Trophoblast cell (in vitro differentiated cells and primary cell): ENCODE data around the gene INCA1.

Experiments
- DNase-seq, 2 donors: peaks; one replicate each; pipeline ENCODE4 v3.0.0-alpha.2; 2016
- H2AFZ ChIP-seq: 2 replicates; pipeline ENCODE4 v1.6.1; 2013; ENCODE audit warnings: low read length, moderate library complexity, mild to moderate bottlenecking; ENCODE audit not compliant: insufficient read depth, poor library complexity
- H2AK5ac ChIP-seq: 2 replicates; pipeline ENCODE4 v1.6.1; 2013; ENCODE audit warnings: mild to moderate bottlenecking, low read length
- H2BK120ac ChIP-seq: 2 replicates; pipeline ENCODE4 v1.6.1; 2013; ENCODE audit warnings: low read length, mild to moderate bottlenecking, moderate library complexity; ENCODE audit not compliant: insufficient read depth, poor library complexity
- H2BK12ac ChIP-seq: 2 replicates; pipeline ENCODE4 v1.6.1; 2013; ENCODE audit warnings: mild to moderate bottlenecking, low read length, moderate library complexity
- H2BK5ac ChIP-seq: 2 replicates; pipeline ENCODE4 v1.6.1; 2013; ENCODE audit warnings: low read length, low read depth, moderate library complexity, mild to moderate bottlenecking; ENCODE audit not compliant: poor library complexity
- H3K14ac ChIP-seq: 2 replicates; pipeline ENCODE4 v1.6.1; 2013; ENCODE audit warnings: mild to moderate bottlenecking, low read length
- H3K18ac ChIP-seq: 2 replicates; pipeline ENCODE4 v1.6.1; 2013; ENCODE audit warnings: mild to moderate bottlenecking, low read length
- H3K23ac ChIP-seq: 2 replicates; pipeline ENCODE4 v1.6.1; 2013; ENCODE audit warnings: low read length
- H3K27ac ChIP-seq: 2 replicates; pipeline ENCODE4 v1.5.1; 2013; ENCODE audit warnings: low read depth, mild to moderate bottlenecking, inconsistent platforms, low read length, moderate library complexity
- H3K27me3 ChIP-seq: 2 replicates; pipeline ENCODE4 v1.6.1; 2013; ENCODE audit warnings: inconsistent platforms, mild to moderate bottlenecking, low read length, moderate library complexity; ENCODE audit not compliant: insufficient read depth
- H3K36me3 ChIP-seq, 2 experiments: 1 replicate in 1 of 2; 2 replicates in 1 of 2; pipeline ENCODE4 v1.6.1; 2013; ENCODE audit warnings: low read length in 2 of 2, mild to moderate bottlenecking in 2 of 2, moderate library complexity in 1 of 2; ENCODE audit not compliant: insufficient read depth in 2 of 2, control insufficient read depth in 1 of 2
- H3K4ac ChIP-seq: 2 replicates; pipeline ENCODE4 v1.6.1; 2013; ENCODE audit warnings: low read depth, mild to moderate bottlenecking, low read length, moderate library complexity
- H3K4me1 ChIP-seq, 2 experiments: 1 replicate in 1 of 2; 2 replicates in 1 of 2; pipeline ENCODE4 v1.6.1; 2013; ENCODE audit warnings: low read length in 2 of 2, mild to moderate bottlenecking in 2 of 2, moderate library complexity in 1 of 2; ENCODE audit not compliant: insufficient read depth in 2 of 2, control insufficient read depth in 1 of 2
- H3K4me2 ChIP-seq: 2 replicates; pipeline ENCODE4 v1.6.1; 2013; ENCODE audit warnings: inconsistent platforms, mild to moderate bottlenecking, low read length, moderate library complexity
- H3K4me3 ChIP-seq: 2 replicates; pipeline ENCODE4 v1.5.1; 2013; ENCODE audit warnings: mild to moderate bottlenecking, low read depth, low read length, inconsistent platforms
- H3K79me1 ChIP-seq: one replicate; pipeline ENCODE4 v1.6.1; 2013; ENCODE audit warnings: low read length
- H3K79me2 ChIP-seq: 2 replicates; pipeline ENCODE4 v1.6.1; 2013; ENCODE audit warnings: low read length, mild to moderate bottlenecking; ENCODE audit not compliant: control insufficient read depth, insufficient read depth, poor library complexity
- H3K9ac ChIP-seq: 2 replicates; pipeline ENCODE4 v1.6.1; 2013; ENCODE audit warnings: mild to moderate bottlenecking, low read length
- H3K9me3 ChIP-seq: 2 replicates; pipeline ENCODE4 v1.6.1; 2013; ENCODE audit warnings: low read depth, mild to moderate bottlenecking, control low read depth, inconsistent platforms, low read length; ENCODE audit not compliant: insufficient read depth
- H4K12ac ChIP-seq: 2 replicates; pipeline ENCODE4 v1.6.1; 2013; ENCODE audit warnings: low read depth, mild to moderate bottlenecking, low read length, moderate library complexity
- H4K8ac ChIP-seq: 2 replicates; pipeline ENCODE4 v1.6.1; 2013; ENCODE audit warnings: low read depth, mild to moderate bottlenecking, low read length, moderate library complexity
- H4K91ac ChIP-seq: one replicate; pipeline ENCODE4 v1.6.1; 2013; ENCODE audit warnings: low read depth, mild to moderate bottlenecking, low read length, moderate library complexity
- WGBS: extraction: QIAGEN DNeasy Blood & Tissue Kit; methylation state at CpG from one replicate; pipeline ENCODE4 v1.1.7; 2013; ENCODE audit warnings: missing lambda C conversion rate; ENCODE audit not compliant: insufficient read length, insufficient coverage; ENCODE audit errors: extremely low coverage; 5-methylcytosine and 5-hydroxymethylcytosine counted together

The INCA1 gene

GRCh38 chr17:4987767-4988567 lies 9.4 kb downstream of the INCA1 start:
- WGBS = no CpG with 5 or more reads among the region's 30 CpGs
- H2BK5ac ChIP-seq = peak overlapping the region; percentile 34

GRCh38 chr17:4986951-4987766 lies 10.2 kb downstream of the INCA1 start, which contains the start of gene CAMTA2:
CAMTA2 (minus strand) TSS chr17:4987675; CDS start chr17:4986222, 1,453 bp downstream.
- Histone ChIP-seq H3K23ac (no peak within 1 kb of the TSS), H3K79me2 (peaks cover 7% of the 10 kb centered on the region), H3K9me3 (no peaks in the 10 kb centered on the region), H3K9ac (peak within 1 kb of the TSS; percentile 69), H3K14ac (peak within 1 kb of the TSS; percentile 82), H4K12ac (peak within 1 kb of the TSS; percentile 90), H2BK120ac (peak within 1 kb of the TSS; percentile 52), H2AK5ac (peak within 1 kb of the TSS; percentile 74), H3K79me1 (peaks cover 14% of the 10 kb centered on the region), H4K91ac (peak within 1 kb of the TSS; percentile 88), H3K27me3 (no peaks in the 10 kb centered on the region), H3K36me3 (peaks cover 10% of the 10 kb centered on the region in 2 experiments), H2AFZ (peak within 1 kb of the TSS; percentile 73), H3K4me1 (peaks cover 16 to 19% of the 10 kb centered on the region in 2 experiments), H3K4me3 (peak within 1 kb of the TSS; percentile 79), H2BK12ac (no peak within 1 kb of the TSS), H3K18ac (peak within 1 kb of the TSS; percentile 43), H3K4me2 (peak within 1 kb of the TSS; percentile 81), H3K27ac (peak within 1 kb of the TSS; percentile 31), H3K4ac (peak within 1 kb of the TSS; percentile 66), H4K8ac (peak within 1 kb of the TSS; percentile 93), H2BK5ac (peak within 1 kb of the TSS; percentile 34)
- WGBS = no CpG with 5 or more reads among the region's 78 CpGs
- peak; percentile 71 to 82 for DNase-seq

More at GRCh38 chr17:4987767-4988567, 9.4 kb downstream of the INCA1 start:
- H3K79me2 ChIP-seq = peaks cover 7% of the 10 kb centered on the region
- H3K9ac ChIP-seq = peak overlapping the region; percentile 59
- peaks cover 14% of the 10 kb centered on the region for H3K79me1 ChIP-seq
- H3K4me1 ChIP-seq = peaks cover 16 to 19% of the 10 kb centered on the region in 2 experiments
- DNase-seq = peak in 1 of 2 donors; percentile 7
- peak overlapping the region; percentile 81 for H3K4me2 ChIP-seq
- peak overlapping the region; percentile 74 for H2AK5ac ChIP-seq
- H2BK12ac ChIP-seq = no peak overlapping the region
- H2AFZ ChIP-seq = peak overlapping the region; percentile 73
- peak overlapping the region; percentile 66 for H3K4ac ChIP-seq
- peak overlapping the region; percentile 52 for H2BK120ac ChIP-seq
- peak overlapping the region; percentile 90 for H4K12ac ChIP-seq
- no peaks in the 10 kb centered on the region for H3K27me3 ChIP-seq
- H3K9me3 ChIP-seq = no peaks in the 10 kb centered on the region
- peak overlapping the region; percentile 82 for H3K14ac ChIP-seq
- H4K91ac ChIP-seq = peak overlapping the region; percentile 88
- peak overlapping the region; percentile 93 for H4K8ac ChIP-seq
- peak overlapping the region; percentile 24 for H3K18ac ChIP-seq
- H3K23ac ChIP-seq = no peak overlapping the region
- H3K36me3 ChIP-seq = peaks cover 2% of the 10 kb centered on the region in 2 experiments
- H3K4me3 ChIP-seq = peak overlapping the region; percentile 79
- H3K27ac ChIP-seq = no peak overlapping the region

DNA sequence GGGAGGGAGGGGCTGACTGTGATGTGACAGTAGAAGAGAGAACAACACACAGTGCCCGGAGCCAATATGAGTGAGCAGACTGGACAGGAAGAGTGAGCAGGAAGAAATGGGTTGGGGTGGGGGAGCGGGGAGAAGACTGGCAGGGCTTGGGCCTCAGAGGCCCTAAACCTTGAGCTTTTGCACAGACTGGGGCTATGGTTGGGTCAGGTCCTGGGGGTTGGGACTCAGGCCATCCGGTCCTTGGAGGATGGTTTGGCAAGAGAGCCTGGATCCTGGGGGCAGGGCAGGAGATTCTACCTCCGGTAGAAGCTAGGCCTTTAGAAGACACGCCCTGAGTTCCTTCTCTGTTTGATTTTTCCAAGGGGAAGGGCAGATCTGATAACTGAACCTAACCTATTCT lies 10.9 kb downstream of the INCA1 start:
- Histone ChIP-seq H3K14ac (no peak overlapping the region), H3K4me1 (peaks cover 16 to 19% of the 10 kb centered on the region in 2 experiments), H3K4ac (peak overlapping the region; percentile 27), H3K27me3 (no peaks in the 10 kb centered on the region), H3K4me3 (no peak overlapping the region), H2BK120ac (no peak overlapping the region), H3K9ac (no peak overlapping the region), H3K79me2 (peaks cover 7% of the 10 kb centered on the region), H2AFZ (no peak overlapping the region), H3K36me3 (peaks cover 11 to 16% of the 10 kb centered on the region in 2 experiments), H3K27ac (no peak overlapping the region), H2BK5ac (no peak overlapping the region), H3K4me2 (peak overlapping the region; percentile 81), H3K9me3 (no peaks in the 10 kb centered on the region), H2BK12ac (no peak overlapping the region), H3K79me1 (peaks cover 14% of the 10 kb centered on the region), H3K18ac (no peak overlapping the region), H2AK5ac (no peak overlapping the region), H4K12ac (peak overlapping the region; percentile 2), H4K91ac (no peak overlapping the region), H4K8ac (peak overlapping the region; percentile 17), H3K23ac (no peak overlapping the region)
- DNase-seq = no peak
- WGBS = no CpG with 5 or more reads among the region's 5 CpGs

DNA sequence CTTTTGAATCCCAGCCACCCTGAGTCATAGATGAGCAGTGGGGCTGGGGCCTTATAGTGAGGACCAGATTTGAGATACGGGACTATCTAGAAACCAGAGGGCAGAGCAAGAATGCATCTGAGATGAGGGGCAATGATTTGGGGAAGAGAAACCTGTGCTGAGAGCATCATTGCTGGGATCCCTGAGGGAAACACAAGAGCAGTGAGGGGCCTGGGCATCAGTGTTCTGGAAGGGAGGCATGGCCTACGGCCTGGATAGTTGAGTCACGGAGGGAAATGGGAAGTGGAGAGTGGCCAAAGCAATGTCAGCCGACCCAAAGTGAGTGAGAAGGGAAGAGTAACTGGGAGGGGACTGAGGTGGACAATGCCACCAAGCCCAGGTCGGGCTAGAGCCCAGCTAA lies 15.0 kb downstream of the INCA1 start:
- Histone ChIP-seq H3K9ac (no peak overlapping the region), H3K4me2 (no peak overlapping the region), H3K79me2 (peaks cover 3% of the 10 kb centered on the region), H2AFZ (no peak overlapping the region), H3K9me3 (no peaks in the 10 kb centered on the region), H2AK5ac (no peak overlapping the region), H3K23ac (no peak overlapping the region), H3K4me3 (no peak overlapping the region), H3K4me1 (peaks cover 8% of the 10 kb centered on the region in 2 experiments), H4K12ac (no peak overlapping the region), H3K4ac (no peak overlapping the region), H2BK120ac (no peak overlapping the region), H2BK12ac (no peak overlapping the region), H3K14ac (no peak overlapping the region), H3K79me1 (peaks cover 7% of the 10 kb centered on the region), H3K27ac (no peak overlapping the region), H2BK5ac (no peak overlapping the region), H3K18ac (no peak overlapping the region), H3K36me3 (peaks cover 38 to 40% of the 10 kb centered on the region in 2 experiments), H4K8ac (no peak overlapping the region), H3K27me3 (no peaks in the 10 kb centered on the region), H4K91ac (no peak overlapping the region)
- WGBS = no CpG with 5 or more reads among the region's 5 CpGs
- no peak for DNase-seq
